Measurements from ENCODE around the gene CCDC85C.

CCDC85C gene

DNA sequence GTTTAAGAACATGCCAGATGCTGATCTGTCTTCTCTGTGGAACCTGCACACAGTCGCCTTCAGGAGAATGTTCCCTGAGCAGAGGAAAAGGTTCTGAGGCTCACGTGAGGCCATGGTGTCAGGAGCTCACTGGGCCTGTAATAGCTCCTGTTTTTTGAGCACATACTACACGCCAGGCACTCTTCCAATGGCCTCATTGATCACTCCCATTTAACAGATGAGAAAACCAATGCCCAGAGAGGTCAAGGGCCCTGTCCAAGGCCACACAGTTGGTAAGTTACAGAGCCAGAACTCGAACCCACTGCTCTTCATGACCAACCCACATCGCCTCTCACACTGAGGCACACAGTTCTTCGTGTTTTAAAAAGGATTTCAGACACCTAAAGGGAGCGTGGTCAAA, 33.6 kb upstream of the CCDC85C start:
- H3K36me3 ChIP-seq (replicated peaks; ENCODE audit: low read depth, low read length): no peaks in the 10 kb centered on the region
- no peak overlapping the region for H3K4me3 ChIP-seq (ENCODE audit: low read length)
- H3K79me2 ChIP-seq (ENCODE audit: low read length): no peaks in the 10 kb centered on the region
- H3K27me3 ChIP-seq (ENCODE audit: low read depth, low read length): no peaks in the 10 kb centered on the region
- H2AFZ ChIP-seq (ENCODE audit: low read depth, low read length): no peak overlapping the region
- peaks cover 12% of the 10 kb centered on the region for H3K4me1 ChIP-seq (ENCODE audit: low read length)
- no peak overlapping the region for H3K4me2 ChIP-seq (ENCODE audit: low read length)
- no peaks in the 10 kb centered on the region for H4K20me1 ChIP-seq (ENCODE audit: insufficient read depth, low read length)
- no peak for TF ChIP-seq EZH2phosphoT487 (IDR thresholded peaks at IDR 0.05; ENCODE audit: low read depth)
- TF ChIP-seq, protein P1, sequence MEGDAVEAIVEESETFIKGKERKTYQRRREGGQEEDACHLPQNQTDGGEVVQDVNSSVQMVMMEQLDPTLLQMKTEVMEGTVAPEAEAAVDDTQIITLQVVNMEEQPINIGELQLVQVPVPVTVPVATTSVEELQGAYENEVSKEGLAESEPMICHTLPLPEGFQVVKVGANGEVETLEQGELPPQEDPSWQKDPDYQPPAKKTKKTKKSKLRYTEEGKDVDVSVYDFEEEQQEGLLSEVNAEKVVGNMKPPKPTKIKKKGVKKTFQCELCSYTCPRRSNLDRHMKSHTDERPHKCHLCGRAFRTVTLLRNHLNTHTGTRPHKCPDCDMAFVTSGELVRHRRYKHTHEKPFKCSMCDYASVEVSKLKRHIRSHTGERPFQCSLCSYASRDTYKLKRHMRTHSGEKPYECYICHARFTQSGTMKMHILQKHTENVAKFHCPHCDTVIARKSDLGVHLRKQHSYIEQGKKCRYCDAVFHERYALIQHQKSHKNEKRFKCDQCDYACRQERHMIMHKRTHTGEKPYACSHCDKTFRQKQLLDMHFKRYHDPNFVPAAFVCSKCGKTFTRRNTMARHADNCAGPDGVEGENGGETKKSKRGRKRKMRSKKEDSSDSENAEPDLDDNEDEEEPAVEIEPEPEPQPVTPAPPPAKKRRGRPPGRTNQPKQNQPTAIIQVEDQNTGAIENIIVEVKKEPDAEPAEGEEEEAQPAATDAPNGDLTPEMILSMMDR (IDR thresholded peaks at IDR 0.05; ENCODE audit: low read depth, low read length): no peak
- no peak overlapping the region for H3K27ac ChIP-seq (ENCODE audit: low read length)
- no peak overlapping the region for H3K9ac ChIP-seq (ENCODE audit: low read length)
- H3K9me3 ChIP-seq (ENCODE audit: insufficient read depth, low read length): no peaks in the 10 kb centered on the region

DNA sequence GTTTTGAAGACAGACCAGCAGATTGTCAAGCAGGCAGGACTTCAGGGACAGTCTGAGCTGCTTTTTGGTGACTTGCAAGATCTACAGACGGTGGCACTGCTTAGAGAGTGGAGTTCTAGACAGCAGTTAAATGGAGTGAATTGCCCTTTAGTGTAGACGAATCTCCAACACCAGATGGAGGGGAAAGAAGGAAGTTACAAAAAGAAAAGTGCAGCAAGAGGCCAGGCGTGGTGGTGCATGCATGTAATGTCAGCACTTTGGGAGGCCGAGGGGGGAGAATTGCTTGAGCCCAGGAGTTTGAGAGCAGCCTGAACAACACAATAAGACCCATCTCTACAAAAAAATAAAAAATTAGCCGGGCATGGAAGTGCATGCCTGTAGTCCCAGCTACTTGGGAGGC, 32.5 kb upstream of the CCDC85C start:
- Histone ChIP-seq H3K4me1 (ENCODE audit: low read length) (peaks cover 20% of the 10 kb centered on the region), H2AFZ (ENCODE audit: low read depth, low read length) (no peak overlapping the region)
- TF ChIP-seq, protein P1 (IDR thresholded peaks at IDR 0.05; ENCODE audit: low read depth, low read length): no peak
- TF ChIP-seq EZH2phosphoT487 (IDR thresholded peaks at IDR 0.05; ENCODE audit: low read depth): no peak

DNA sequence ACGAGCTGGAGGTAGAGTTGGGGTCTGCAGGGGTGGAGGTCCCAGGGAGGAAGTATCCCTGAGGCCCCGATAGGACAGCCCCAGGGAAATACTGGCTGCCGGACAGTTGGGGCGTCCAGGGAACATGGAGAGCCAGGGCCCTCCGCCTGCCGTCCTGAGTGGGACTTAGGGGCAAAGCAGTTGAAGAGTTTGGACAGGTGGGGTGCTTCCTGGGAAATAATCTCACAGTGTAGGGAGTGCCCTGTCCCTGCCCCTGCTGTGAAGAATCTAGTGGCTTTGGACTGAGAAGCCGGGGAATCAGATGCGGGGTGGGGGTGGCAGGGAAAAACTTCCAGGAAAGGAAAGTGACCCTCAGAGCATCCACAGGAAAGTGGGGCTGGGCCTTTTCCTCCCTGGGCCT, 31.1 kb upstream of the CCDC85C start:
- Histone ChIP-seq H3K9me3 (ENCODE audit: insufficient read depth, low read length) (no peaks in the 10 kb centered on the region), H3K4me1 (ENCODE audit: low read length) (peaks cover 20% of the 10 kb centered on the region), H3K27ac (ENCODE audit: low read length) (no peak overlapping the region), H3K27me3 (ENCODE audit: low read depth, low read length) (no peaks in the 10 kb centered on the region), H3K79me2 (ENCODE audit: low read length) (no peaks in the 10 kb centered on the region), H3K4me3 (ENCODE audit: low read length) (no peak overlapping the region), H4K20me1 (ENCODE audit: insufficient read depth, low read length) (no peaks in the 10 kb centered on the region), H3K9ac (ENCODE audit: low read length) (no peak overlapping the region), H3K4me2 (ENCODE audit: low read length) (no peak overlapping the region), H2AFZ (ENCODE audit: low read depth, low read length) (no peak overlapping the region), H3K36me3 (replicated peaks; ENCODE audit: low read depth, low read length) (no peaks in the 10 kb centered on the region)
- TF ChIP-seq, protein P1 (IDR thresholded peaks at IDR 0.05; ENCODE audit: low read depth, low read length): no peak
- no peak for TF ChIP-seq EZH2phosphoT487 (IDR thresholded peaks at IDR 0.05; ENCODE audit: low read depth)

More for the DNA sequence above, 32.5 kb upstream of the CCDC85C start:
- H3K4me2 ChIP-seq (ENCODE audit: low read length): no peak overlapping the region
- no peak overlapping the region for H3K27ac ChIP-seq (ENCODE audit: low read length)
- no peaks in the 10 kb centered on the region for H3K79me2 ChIP-seq (ENCODE audit: low read length)
- no peak overlapping the region for H3K4me3 ChIP-seq (ENCODE audit: low read length)
- no peaks in the 10 kb centered on the region for H3K36me3 ChIP-seq (replicated peaks; ENCODE audit: low read depth, low read length)
- H4K20me1 ChIP-seq (ENCODE audit: insufficient read depth, low read length): no peaks in the 10 kb centered on the region
- no peaks in the 10 kb centered on the region for H3K27me3 ChIP-seq (ENCODE audit: low read depth, low read length)
- no peak overlapping the region for H3K9ac ChIP-seq (ENCODE audit: low read length)
- no peaks in the 10 kb centered on the region for H3K9me3 ChIP-seq (ENCODE audit: insufficient read depth, low read length)

DNA sequence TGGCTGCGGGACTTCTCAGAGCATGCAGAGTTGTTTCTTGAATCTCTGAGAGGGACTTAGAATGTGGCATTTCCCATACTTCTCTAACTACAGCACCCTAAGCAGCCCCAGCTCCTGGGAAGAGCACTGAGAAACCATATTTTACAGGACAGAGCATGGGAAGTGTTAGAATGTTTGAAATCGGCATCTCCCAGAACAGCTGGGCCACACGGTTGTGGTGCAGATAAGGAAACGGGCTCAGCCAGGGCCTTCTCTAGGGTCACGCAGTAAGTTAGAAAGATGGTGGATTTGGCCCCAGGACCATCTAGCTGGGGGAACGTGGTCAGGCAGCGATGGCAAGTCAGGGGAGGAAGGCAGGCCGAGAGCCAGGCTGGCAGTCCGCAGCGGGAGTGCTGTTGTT, 30.4 kb upstream of the CCDC85C start:
- no peaks in the 10 kb centered on the region for H3K36me3 ChIP-seq (replicated peaks; ENCODE audit: low read depth, low read length)
- peaks cover 20% of the 10 kb centered on the region for H3K4me1 ChIP-seq (ENCODE audit: low read length)
- no peaks in the 10 kb centered on the region for H4K20me1 ChIP-seq (ENCODE audit: insufficient read depth, low read length)
- H3K79me2 ChIP-seq (ENCODE audit: low read length): no peaks in the 10 kb centered on the region
- H3K4me3 ChIP-seq (ENCODE audit: low read length): no peak overlapping the region
- H3K9ac ChIP-seq (ENCODE audit: low read length): no peak overlapping the region
- H3K27ac ChIP-seq (ENCODE audit: low read length): no peak overlapping the region
- H3K9me3 ChIP-seq (ENCODE audit: insufficient read depth, low read length): no peaks in the 10 kb centered on the region
- no peak for TF ChIP-seq EZH2phosphoT487 (IDR thresholded peaks at IDR 0.05; ENCODE audit: low read depth)
- TF ChIP-seq, protein P1 (IDR thresholded peaks at IDR 0.05; ENCODE audit: low read depth, low read length): no peak
- H2AFZ ChIP-seq (ENCODE audit: low read depth, low read length): no peak overlapping the region
- H3K27me3 ChIP-seq (ENCODE audit: low read depth, low read length): no peaks in the 10 kb centered on the region
- H3K4me2 ChIP-seq (ENCODE audit: low read length): no peak overlapping the region
